Measurements from ENCODE around the gene GPR27.

GPR27 gene

DNA sequence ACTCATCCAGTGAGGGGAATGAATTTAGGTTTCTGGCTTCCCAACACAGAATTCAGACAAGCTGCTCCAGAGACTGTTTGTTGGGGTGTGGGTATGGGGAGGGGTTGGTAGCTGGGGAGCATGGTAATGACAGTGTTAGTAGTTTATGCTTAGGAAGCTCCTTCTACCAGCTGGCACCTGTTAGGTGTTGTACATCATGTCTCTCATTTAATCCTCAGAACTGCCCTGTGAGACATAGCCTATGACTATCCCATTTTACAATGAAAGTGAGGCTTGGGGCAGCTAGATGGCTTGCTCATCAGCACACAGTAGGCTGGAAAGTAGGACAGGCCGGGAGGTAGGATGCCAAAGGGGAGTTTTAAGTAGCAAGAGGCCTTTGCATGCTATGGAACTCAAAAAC, 31.0 kb upstream of the GPR27 start:
- Histone ChIP-seq H3K23ac (ENCODE audit: low read length) (no peak overlapping the region), H2BK5ac (ENCODE audit: low read depth, low read length, poor library complexity) (no peak overlapping the region), H4K12ac (ENCODE audit: low read depth, low read length) (no peak overlapping the region), H4K91ac (ENCODE audit: low read depth, low read length) (no peak overlapping the region), H3K27ac (ENCODE audit: low read depth, low read length) (no peak overlapping the region), H3K4me2 (ENCODE audit: low read length) (no peak overlapping the region), H3K4ac (ENCODE audit: low read depth, low read length) (no peak overlapping the region), H3K9me3 (ENCODE audit: insufficient read depth, low read depth, low read length) (peaks cover 3% of the 10 kb centered on the region), H3K18ac (ENCODE audit: low read length) (no peak overlapping the region), H3K4me3 (ENCODE audit: low read depth, low read length) (no peak overlapping the region), H3K27me3 (ENCODE audit: insufficient read depth, low read length) (peaks cover 18% of the 10 kb centered on the region), H3K4me1 (ENCODE audit: control insufficient read depth in 1 of 2, insufficient read depth in 2 of 2, low read length in 2 of 2) (peaks cover 3 to 9% of the 10 kb centered on the region in 2 experiments), H3K79me1 (ENCODE audit: low read length) (no peaks in the 10 kb centered on the region), H3K36me3 (ENCODE audit: control insufficient read depth in 1 of 2, insufficient read depth in 2 of 2, low read length in 2 of 2) (no peaks in the 10 kb centered on the region), H2BK120ac (ENCODE audit: insufficient read depth, low read length, poor library complexity) (no peak overlapping the region), H2AFZ (ENCODE audit: insufficient read depth, low read length, poor library complexity) (no peak overlapping the region), H2AK5ac (ENCODE audit: low read length) (no peak overlapping the region), H3K14ac (ENCODE audit: low read length) (no peak overlapping the region), H4K8ac (ENCODE audit: low read depth, low read length) (no peak overlapping the region), H3K79me2 (ENCODE audit: control insufficient read depth, insufficient read depth, low read length, poor library complexity) (peaks cover 2% of the 10 kb centered on the region), H2BK12ac (ENCODE audit: low read length) (no peak overlapping the region), H3K9ac (ENCODE audit: low read length) (no peak overlapping the region)
- no CpG with 5 or more reads among the region's 1 CpG for WGBS (ENCODE audit: extremely low coverage, insufficient coverage, insufficient read length)
- no peak for DNase-seq

DNA sequence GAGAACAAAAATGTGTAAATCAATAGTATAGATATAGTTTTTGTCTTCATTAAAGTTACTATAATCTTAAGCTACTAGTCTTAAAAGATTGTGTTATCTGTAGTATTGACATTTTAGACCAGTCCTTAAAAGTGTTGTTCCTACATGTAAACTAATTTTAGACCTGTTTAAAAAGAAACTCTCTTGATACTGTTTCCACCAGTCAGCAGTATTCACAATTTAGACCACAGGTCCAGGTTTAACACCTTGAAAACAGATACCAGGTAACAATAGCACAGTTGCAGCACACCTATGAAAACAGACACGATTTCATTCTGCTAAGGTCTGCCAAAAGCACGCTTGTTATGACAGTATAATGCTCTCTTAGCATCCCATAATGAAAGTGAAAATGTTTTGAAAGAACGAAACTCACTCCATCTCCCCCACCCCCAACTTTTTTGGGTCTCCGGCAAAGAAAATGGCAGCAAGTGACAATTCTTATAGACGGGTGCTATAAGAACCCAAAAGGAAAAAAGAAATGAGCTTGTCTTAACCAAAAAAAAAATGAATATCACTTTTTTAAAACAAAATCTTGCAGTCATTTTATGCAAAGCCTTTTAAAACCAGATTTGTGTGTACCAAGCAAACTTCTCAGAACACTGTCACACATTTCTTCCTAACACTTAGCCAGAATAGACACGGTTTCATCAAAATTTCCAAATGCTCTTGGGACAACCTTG, 30.0 kb upstream of the GPR27 start:
- H3K4me3 ChIP-seq (ENCODE audit: low read depth, low read length): no peak overlapping the region
- no peak overlapping the region for H3K9ac ChIP-seq (ENCODE audit: low read length)
- peaks cover 3% of the 10 kb centered on the region for H3K9me3 ChIP-seq (ENCODE audit: insufficient read depth, low read depth, low read length)
- no peak overlapping the region for H4K91ac ChIP-seq (ENCODE audit: low read depth, low read length)
- no peaks in the 10 kb centered on the region for H3K79me1 ChIP-seq (ENCODE audit: low read length)
- no peak overlapping the region for H4K8ac ChIP-seq (ENCODE audit: low read depth, low read length)
- no peak overlapping the region for H3K14ac ChIP-seq (ENCODE audit: low read length)
- peaks cover 2% of the 10 kb centered on the region for H3K79me2 ChIP-seq (ENCODE audit: control insufficient read depth, insufficient read depth, low read length, poor library complexity)
- DNase-seq: no peak
- no peak overlapping the region for H3K23ac ChIP-seq (ENCODE audit: low read length)
- H2BK12ac ChIP-seq (ENCODE audit: low read length): no peak overlapping the region
- H3K4me1 ChIP-seq (ENCODE audit: control insufficient read depth in 1 of 2, insufficient read depth in 2 of 2, low read length in 2 of 2): peaks cover 3 to 9% of the 10 kb centered on the region in 2 experiments
- no peaks in the 10 kb centered on the region for H3K36me3 ChIP-seq (ENCODE audit: control insufficient read depth in 1 of 2, insufficient read depth in 2 of 2, low read length in 2 of 2)
- no peak overlapping the region for H3K4me2 ChIP-seq (ENCODE audit: low read length)
- no peak overlapping the region for H2BK120ac ChIP-seq (ENCODE audit: insufficient read depth, low read length, poor library complexity)
- H4K12ac ChIP-seq (ENCODE audit: low read depth, low read length): no peak overlapping the region
- no peak overlapping the region for H3K27ac ChIP-seq (ENCODE audit: low read depth, low read length)
- no peak overlapping the region for H3K18ac ChIP-seq (ENCODE audit: low read length)
- H3K27me3 ChIP-seq (ENCODE audit: insufficient read depth, low read length): peaks cover 18% of the 10 kb centered on the region
- no peak overlapping the region for H2BK5ac ChIP-seq (ENCODE audit: low read depth, low read length, poor library complexity)
- WGBS (ENCODE audit: extremely low coverage, insufficient coverage, insufficient read length): no CpG with 5 or more reads among the region's 6 CpGs
- H2AK5ac ChIP-seq (ENCODE audit: low read length): no peak overlapping the region
- H3K4ac ChIP-seq (ENCODE audit: low read depth, low read length): no peak overlapping the region
- no peak overlapping the region for H2AFZ ChIP-seq (ENCODE audit: insufficient read depth, low read length, poor library complexity)

DNA sequence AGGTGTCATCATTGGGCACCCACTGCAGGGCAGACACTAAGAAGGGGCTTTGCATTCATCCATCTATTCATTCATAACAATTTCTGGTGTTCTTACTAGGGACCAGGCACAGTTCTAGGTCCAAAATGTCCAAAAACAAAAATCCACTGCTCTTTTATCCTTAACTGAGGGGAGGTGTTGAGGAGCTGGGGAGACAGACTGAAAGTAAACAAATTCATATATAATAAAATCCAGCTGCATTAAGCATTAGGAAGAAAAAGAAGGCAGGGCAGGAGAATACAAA, 29.5 kb upstream of the GPR27 start:
- peaks cover 18% of the 10 kb centered on the region for H3K27me3 ChIP-seq (ENCODE audit: insufficient read depth, low read length)

DNA sequence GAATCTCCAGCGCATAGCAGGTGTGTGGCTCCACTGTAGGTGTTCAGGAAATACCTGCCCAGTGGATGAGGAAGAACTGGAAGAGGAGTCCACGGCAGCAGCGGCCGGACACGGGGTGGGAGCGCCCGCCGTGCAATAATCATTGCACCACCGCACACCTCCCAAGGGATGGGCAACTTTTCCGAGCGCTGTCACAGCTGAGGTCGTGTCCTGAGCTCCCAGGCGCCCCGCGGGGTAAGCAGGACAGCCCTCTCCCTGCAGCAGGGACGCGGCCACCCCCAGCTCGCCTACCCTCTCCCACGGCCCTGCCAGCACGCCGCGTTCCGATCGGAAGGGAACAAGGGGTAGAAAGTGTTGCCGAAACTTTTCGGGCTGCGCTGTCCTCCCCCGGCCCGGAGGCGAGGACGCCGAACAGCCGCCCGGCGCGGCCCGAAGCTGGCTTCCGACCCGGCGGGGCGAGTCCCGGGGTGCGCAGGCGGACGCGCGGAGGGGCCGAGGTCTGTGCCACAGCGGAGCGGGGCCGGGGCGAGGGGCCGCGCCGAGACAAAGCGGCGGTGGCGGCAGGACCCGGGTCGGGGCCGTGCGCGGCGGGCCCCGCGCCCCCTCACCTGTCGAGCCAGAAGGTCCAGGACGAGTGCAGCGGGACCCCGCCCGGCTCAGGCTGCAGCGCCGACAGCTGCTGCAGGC, 28.9 kb upstream of the GPR27 start:
- H3K4me3 ChIP-seq (ENCODE audit: low read depth, low read length): peak overlapping the region; percentile 77
- no peak overlapping the region for H2BK12ac ChIP-seq (ENCODE audit: low read length)
- peak overlapping the region; percentile 12 for H4K8ac ChIP-seq (ENCODE audit: low read depth, low read length)
- peaks cover 3% of the 10 kb centered on the region for H3K9me3 ChIP-seq (ENCODE audit: insufficient read depth, low read depth, low read length)
- H4K12ac ChIP-seq (ENCODE audit: low read depth, low read length): no peak overlapping the region
- H3K79me2 ChIP-seq (ENCODE audit: control insufficient read depth, insufficient read depth, low read length, poor library complexity): peaks cover 2% of the 10 kb centered on the region
- WGBS (ENCODE audit: extremely low coverage, insufficient coverage, insufficient read length): no CpG with 5 or more reads among the region's 73 CpGs
- H4K91ac ChIP-seq (ENCODE audit: low read depth, low read length): no peak overlapping the region
- H3K14ac ChIP-seq (ENCODE audit: low read length): peak overlapping the region; percentile 65
- H3K23ac ChIP-seq (ENCODE audit: low read length): no peak overlapping the region
- H3K4me1 ChIP-seq (ENCODE audit: control insufficient read depth in 1 of 2, insufficient read depth in 2 of 2, low read length in 2 of 2): peaks cover 3 to 12% of the 10 kb centered on the region in 2 experiments
- peak overlapping the region; percentile 74 for H3K4me2 ChIP-seq (ENCODE audit: low read length)
- H3K79me1 ChIP-seq (ENCODE audit: low read length): no peaks in the 10 kb centered on the region
- H2AFZ ChIP-seq (ENCODE audit: insufficient read depth, low read length, poor library complexity): peak overlapping the region; percentile 61
- H2AK5ac ChIP-seq (ENCODE audit: low read length): no peak overlapping the region
- H3K9ac ChIP-seq (ENCODE audit: low read length): no peak overlapping the region
- peak in 1 of 2 donors; percentile 32 for DNase-seq
- peak overlapping the region; percentile 23 for H3K18ac ChIP-seq (ENCODE audit: low read length)
- H2BK120ac ChIP-seq (ENCODE audit: insufficient read depth, low read length, poor library complexity): no peak overlapping the region
- H3K27ac ChIP-seq (ENCODE audit: low read depth, low read length): no peak overlapping the region
- H2BK5ac ChIP-seq (ENCODE audit: low read depth, low read length, poor library complexity): no peak overlapping the region
- peaks cover 18% of the 10 kb centered on the region for H3K27me3 ChIP-seq (ENCODE audit: insufficient read depth, low read length)
- H3K36me3 ChIP-seq (ENCODE audit: control insufficient read depth in 1 of 2, insufficient read depth in 2 of 2, low read length in 2 of 2): no peaks in the 10 kb centered on the region
- H3K4ac ChIP-seq (ENCODE audit: low read depth, low read length): no peak overlapping the region

More for the DNA sequence above, 29.5 kb upstream of the GPR27 start:
- no peak overlapping the region for H4K8ac ChIP-seq (ENCODE audit: low read depth, low read length)
- H3K14ac ChIP-seq (ENCODE audit: low read length): no peak overlapping the region
- H3K4me3 ChIP-seq (ENCODE audit: low read depth, low read length): no peak overlapping the region
- H3K9ac ChIP-seq (ENCODE audit: low read length): no peak overlapping the region
- H2AFZ ChIP-seq (ENCODE audit: insufficient read depth, low read length, poor library complexity): no peak overlapping the region
- no peak overlapping the region for H2BK12ac ChIP-seq (ENCODE audit: low read length)
- H2BK120ac ChIP-seq (ENCODE audit: insufficient read depth, low read length, poor library complexity): no peak overlapping the region
- no peak overlapping the region for H3K4me2 ChIP-seq (ENCODE audit: low read length)
- H2BK5ac ChIP-seq (ENCODE audit: low read depth, low read length, poor library complexity): no peak overlapping the region
- H3K79me2 ChIP-seq (ENCODE audit: control insufficient read depth, insufficient read depth, low read length, poor library complexity): peaks cover 2% of the 10 kb centered on the region
- H4K91ac ChIP-seq (ENCODE audit: low read depth, low read length): no peak overlapping the region
- H3K4ac ChIP-seq (ENCODE audit: low read depth, low read length): no peak overlapping the region
- H3K36me3 ChIP-seq (ENCODE audit: control insufficient read depth in 1 of 2, insufficient read depth in 2 of 2, low read length in 2 of 2): no peaks in the 10 kb centered on the region
- H3K79me1 ChIP-seq (ENCODE audit: low read length): no peaks in the 10 kb centered on the region
- no peak overlapping the region for H3K27ac ChIP-seq (ENCODE audit: low read depth, low read length)
- no peak overlapping the region for H3K23ac ChIP-seq (ENCODE audit: low read length)
- DNase-seq: no peak
- H3K18ac ChIP-seq (ENCODE audit: low read length): no peak overlapping the region
- no peak overlapping the region for H2AK5ac ChIP-seq (ENCODE audit: low read length)
- peaks cover 3 to 9% of the 10 kb centered on the region in 2 experiments for H3K4me1 ChIP-seq (ENCODE audit: control insufficient read depth in 1 of 2, insufficient read depth in 2 of 2, low read length in 2 of 2)
- peaks cover 3% of the 10 kb centered on the region for H3K9me3 ChIP-seq (ENCODE audit: insufficient read depth, low read depth, low read length)
- no peak overlapping the region for H4K12ac ChIP-seq (ENCODE audit: low read depth, low read length)
